ENCODE measurements around the gene ANKRD12.
"Not testable (repeated sequence)": the region's sequence is repeated elsewhere in the genome, so short reads cannot be mapped to it uniquely, and the experiment has no call there.

ANKRD12 gene

GRCh38 chr18:9232977-9233376 lies 96.4 kb downstream of the ANKRD12 start:
- no peak for DNase-seq (ENCODE audit: low read depth in 2 of 2)

DNA sequence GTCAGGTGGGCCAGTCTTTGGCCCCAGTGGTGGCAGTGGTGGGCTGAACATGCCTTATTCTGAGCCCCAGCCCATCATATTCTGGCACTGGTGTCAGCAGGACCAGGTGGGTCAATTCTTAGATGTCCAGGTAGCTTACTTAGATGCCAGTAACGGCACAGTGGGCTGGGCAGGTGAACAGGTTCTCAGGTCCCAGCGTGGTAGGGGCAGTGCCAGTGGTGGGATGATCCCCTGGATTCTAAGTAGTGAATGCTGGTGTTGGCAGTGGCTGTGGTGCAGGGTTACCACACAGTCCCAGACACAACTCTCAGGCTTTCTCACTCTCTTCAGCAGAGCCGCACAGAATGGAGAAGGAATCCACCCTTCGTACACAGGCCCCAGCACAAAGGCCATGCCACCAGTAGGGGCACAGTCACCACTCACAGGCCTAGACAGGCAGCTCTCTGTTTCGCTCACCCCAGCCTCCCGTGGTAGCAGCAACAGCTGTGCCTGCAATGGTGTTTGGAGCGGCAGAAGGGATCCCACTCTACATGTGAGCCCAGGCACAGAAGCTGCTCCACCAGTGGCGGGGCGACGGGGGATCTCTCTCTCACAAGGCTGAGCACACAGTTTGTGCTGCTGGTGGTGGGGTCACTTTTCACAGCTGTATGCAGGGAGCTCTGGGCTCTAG lies 97.3 kb downstream of the ANKRD12 start:
- no peak for DNase-seq (ENCODE audit: low read depth in 2 of 2)

DNA sequence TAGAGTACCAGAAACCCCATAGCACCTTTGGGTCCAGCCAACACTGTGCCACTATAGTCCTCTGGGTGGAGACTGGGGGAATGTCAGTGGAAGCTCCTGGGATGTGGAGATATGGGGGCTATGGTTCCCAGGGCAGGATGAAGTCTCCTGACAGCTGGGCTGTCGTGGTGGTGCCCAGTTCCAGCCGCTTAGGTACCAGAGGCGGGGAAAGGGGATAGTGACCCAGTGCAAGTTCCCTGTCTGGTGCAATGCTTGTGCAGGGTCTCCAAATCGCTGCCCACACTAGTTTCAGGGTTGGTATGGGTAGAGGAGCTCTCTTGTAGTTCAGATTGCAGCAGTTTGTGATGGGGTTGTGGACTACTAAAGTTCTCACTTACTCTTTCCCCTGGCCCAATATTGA lies 97.9 kb downstream of the ANKRD12 start:
- DNase-seq (ENCODE audit: low read depth in 2 of 2), result no peak

DNA sequence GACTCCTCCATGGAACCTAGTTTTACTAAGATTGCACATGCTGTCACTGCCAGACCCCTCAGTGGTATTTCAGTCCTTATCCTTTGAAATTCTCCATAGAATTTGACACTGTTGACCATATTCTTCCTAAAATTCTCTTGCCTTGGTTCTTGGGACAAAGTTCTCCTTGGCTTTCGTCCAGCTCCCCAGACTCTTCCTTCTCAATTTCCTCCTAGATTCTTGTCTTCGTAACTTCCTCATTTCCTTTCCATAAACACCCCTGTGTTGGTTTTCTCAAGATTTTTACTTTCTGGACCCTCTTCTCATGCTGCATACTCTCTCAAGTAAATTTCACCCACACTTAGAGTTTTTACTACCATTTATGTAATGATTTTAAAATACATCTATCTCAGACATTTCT lies 101.4 kb downstream of the ANKRD12 start:
- DNase-seq (ENCODE audit: low read depth in 2 of 2), result no peak

GRCh38 chr18:9239720-9240119 lies 103.1 kb downstream of the ANKRD12 start:
- DNase-seq (ENCODE audit: low read depth in 2 of 2), result no peak

DNA sequence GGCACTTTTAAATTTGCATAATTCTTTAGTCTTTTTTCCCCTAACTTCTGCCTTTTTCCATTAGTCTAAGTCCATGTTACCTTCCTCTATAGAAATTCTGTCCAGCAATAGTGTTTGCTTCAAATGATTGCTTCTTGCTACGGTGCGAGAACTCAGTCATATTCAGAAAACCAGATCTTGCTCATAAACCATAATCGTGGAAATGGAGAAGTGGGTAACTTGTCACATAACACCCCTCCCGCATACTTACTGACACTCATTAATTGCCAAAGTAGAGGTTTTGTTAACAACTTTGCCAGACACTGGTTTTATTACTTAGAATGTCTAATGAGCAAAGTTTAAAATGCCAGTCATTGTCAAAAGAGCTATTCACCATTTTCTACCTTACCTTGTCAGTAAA lies 103.7 kb downstream of the ANKRD12 start:
- DNase-seq (ENCODE audit: low read depth in 2 of 2), result no peak

DNA sequence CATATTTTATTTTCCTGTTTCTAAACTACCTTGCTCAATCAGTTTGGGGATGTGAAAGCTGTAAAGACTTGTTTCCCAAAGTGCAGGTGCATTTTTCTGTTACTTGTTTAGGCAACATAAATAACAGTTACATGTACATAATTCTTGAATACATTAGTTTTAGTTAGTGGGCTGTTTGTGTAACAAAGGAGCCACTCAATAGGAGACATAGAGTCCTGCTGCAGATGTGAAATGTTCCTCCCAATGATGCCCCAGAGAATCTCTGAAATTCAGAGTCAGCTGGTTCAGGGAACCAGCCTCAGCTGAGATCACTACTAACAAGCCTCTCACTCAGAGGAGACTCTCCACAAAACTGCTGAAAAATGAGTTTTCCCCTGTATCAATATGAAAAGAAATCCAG lies 106.4 kb downstream of the ANKRD12 start:
- no peak for DNase-seq (ENCODE audit: low read depth in 2 of 2)

- DNase-seq (ENCODE audit: low read depth in 2 of 2), result no peak
These were observed 107.8 kb downstream of the ANKRD12 start for GRCh38 chr18:9244376-9244775.

DNA sequence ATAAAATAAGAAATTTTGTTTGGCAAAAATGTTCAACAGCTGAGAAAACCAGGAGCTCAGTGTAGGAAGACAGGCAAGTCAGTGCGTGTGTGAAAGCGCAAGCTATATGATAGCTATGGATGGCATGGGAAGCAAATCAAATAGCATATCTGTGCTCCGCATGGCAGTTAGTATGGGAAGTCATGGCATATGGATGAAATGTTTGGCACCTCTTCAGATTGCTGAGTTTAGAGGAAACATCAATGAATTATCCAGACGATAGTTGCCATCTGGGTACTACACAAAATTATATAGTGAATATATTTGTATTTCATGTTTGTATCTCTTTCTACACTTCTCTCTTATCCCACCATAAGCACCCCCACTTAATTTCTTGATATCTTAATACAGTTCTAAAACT lies 112.1 kb downstream of the ANKRD12 start:
- DNase-seq (ENCODE audit: low read depth in 2 of 2), result no peak

GRCh38 chr18:9249254-9249653 lies 112.7 kb downstream of the ANKRD12 start:
- DNase-seq (ENCODE audit: low read depth in 2 of 2), result no peak

DNA sequence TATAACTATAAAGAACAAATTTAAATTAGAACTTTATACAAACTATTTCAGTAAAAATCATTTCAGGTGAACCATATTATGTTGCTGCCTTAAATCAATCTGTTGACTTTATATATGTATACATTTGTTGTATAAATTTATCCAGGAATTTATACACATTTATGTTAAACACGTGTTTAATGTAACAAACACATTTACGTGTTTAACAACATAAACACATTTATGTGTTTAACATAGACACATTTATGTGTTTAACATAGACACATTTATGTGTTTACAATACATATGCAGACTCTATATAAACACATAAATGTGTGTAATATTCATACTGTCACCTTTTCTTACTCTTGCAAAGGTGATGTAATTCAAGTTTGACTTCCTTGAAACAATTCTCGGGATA lies 122.6 kb downstream of the ANKRD12 start:
- DNase-seq (ENCODE audit: low read depth in 2 of 2), result no peak

GRCh38 chr18:9260388-9261380 lies 124.1 kb downstream of the ANKRD12 start:
- no peak for DNase-seq (ENCODE audit: low read depth in 2 of 2)

- DNase-seq (ENCODE audit: low read depth in 2 of 2), result no peak
These were observed 126.7 kb downstream of the ANKRD12 start for GRCh38 chr18:9263264-9263663.

DNA sequence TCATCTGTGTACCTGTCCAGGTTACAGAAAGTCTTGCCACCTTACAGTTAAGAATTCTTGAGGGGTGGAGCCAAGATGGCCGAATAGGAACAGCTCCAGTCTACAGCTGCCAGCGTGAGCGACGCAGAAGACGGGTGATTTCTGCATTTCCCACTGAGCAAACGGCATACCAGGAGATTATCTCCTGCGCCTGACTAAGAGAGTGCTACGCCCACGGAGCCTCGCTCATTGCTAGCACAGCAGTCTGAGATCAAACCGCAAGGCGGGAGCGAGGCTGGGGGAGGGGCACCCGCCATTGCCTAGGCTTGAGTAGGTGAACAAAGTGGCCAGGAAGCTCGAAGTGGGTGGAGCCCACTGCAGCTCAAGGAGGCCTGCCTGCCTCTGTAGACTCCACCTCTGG lies 128.2 kb downstream of the ANKRD12 start:
- DNase-seq (ENCODE audit: low read depth in 2 of 2), result not testable (repeated sequence)

DNA sequence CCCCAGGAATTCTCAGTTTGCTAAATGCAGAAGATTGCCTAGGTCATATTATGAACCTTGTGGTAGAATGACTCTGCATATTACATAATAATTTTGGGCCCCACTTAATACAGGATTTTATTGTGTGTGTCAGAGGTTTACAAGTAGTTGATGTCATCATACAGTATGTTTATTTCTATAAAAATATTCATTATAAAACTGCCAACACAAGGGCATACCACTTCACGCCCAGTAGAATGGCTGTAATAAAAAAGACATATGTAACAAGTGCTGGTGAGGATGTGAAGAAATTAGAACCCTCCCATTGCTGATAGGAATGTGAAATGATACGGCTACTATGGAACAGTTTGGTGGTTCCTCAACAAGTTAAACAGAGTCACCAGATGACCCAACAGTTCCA lies 136.6 kb downstream of the ANKRD12 start:
- DNase-seq (ENCODE audit: low read depth in 2 of 2), result no peak

GRCh38 chr18:9275890-9276289 lies 139.3 kb downstream of the ANKRD12 start:
- no peak for DNase-seq (ENCODE audit: low read depth in 2 of 2)

- DNase-seq (ENCODE audit: low read depth in 2 of 2), result no peak
These were observed 141.4 kb downstream of the ANKRD12 start for GRCh38 chr18:9278028-9278427.

DNA sequence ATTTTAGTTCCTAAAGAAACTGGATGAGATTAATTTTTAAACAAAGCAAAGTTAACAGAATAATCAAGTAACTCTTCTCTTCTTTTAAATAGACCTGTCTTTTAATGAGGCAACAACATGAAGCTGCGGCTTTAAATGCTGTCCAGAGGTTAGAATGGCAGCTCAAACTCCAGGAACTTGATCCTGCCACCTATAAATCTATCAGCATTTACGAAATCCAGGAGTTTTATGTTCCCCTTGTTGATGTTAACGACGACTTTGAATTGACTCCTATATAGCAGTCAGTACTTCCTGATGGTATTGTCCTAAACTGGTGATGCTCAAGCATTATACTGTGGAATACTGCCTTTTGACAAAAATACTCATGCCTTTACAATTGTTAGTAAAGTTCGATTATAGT lies 144.3 kb downstream of the ANKRD12 start:
- DNase-seq (ENCODE audit: low read depth in 2 of 2), result no peak

- no peak for DNase-seq (ENCODE audit: low read depth in 2 of 2)
These were observed 145.2 kb downstream of the ANKRD12 start for GRCh38 chr18:9281780-9282179.

DNA sequence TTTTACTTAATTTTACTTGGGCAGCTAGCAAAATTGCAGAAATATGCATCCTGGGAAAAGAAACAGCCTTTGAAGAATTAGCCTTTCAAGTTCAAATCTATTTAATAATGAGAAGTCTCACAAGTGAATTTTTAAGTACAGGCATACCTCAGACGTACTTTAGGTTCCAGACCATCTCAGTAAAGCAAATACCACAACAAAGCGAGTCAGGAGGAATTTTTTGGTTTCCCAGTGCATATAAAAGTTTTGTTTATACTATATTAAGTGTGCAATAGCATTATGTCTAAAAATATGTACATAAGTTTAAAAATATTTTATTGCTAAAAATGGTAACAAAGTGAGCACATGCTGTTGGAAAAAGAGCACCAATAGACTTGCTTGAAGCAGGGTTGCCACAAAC lies 147.2 kb downstream of the ANKRD12 start:
- DNase-seq (ENCODE audit: low read depth in 2 of 2), result no peak

DNA sequence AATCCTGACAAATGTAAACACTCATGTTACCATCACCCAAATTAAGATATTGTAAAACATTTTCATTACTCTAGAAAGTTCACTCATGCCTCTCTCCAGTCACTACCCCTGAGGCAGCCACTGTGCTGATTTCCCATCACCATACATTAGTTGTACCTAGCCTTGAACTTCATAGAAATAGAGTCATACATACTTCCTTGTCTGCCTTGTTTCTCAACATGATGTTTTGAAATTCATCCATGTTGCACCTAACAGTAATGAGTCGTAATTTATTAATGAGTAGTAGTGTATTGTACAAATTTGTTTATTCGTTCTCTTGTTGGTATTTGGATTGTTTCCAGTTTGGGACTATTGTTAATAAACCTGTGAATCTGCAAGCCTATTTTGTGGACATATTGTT lies 149.0 kb downstream of the ANKRD12 start:
- no peak for DNase-seq (ENCODE audit: low read depth in 2 of 2)

DNA sequence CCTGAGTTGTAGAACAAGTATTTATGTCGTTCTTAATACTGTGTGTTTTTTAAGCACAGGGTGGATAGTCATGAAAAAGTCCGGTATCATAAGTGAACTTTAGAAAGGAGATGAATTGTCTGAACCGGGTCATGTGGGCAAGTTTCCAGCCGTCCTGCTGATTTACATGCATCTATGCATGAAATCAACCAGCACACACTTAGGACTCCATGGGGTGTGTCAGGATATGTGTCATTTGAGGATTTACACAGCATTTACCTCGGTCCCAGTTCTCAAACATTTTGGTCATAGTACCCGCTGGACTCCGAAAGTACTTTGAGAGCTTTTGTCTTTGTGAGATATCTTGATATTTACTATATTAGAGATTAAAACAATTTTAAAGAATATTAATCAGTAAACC lies 150.5 kb downstream of the ANKRD12 start:
- no peak for DNase-seq (ENCODE audit: low read depth in 2 of 2)

DNA sequence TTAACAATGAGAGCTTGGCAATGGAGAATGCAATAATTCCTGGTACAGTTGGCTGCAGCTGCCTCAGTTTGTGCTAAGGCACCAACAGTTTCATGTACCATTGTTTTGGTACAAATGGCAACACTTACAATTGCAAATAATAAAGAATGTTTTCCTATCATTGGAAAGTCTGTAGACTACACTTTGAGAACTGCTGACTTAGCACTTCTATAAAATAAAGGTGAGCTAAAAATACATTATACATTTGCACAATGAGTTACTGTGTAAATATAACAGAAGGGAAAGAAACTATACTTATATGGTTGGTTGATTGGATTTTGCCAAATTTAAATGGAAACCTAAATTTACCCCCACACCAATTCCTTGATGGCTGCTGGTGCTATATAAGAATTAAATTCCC lies 153.1 kb downstream of the ANKRD12 start:
- no peak for DNase-seq (ENCODE audit: low read depth in 2 of 2)
